ENCODE data around the gene TMEM123.

The TMEM123 gene

DNA sequence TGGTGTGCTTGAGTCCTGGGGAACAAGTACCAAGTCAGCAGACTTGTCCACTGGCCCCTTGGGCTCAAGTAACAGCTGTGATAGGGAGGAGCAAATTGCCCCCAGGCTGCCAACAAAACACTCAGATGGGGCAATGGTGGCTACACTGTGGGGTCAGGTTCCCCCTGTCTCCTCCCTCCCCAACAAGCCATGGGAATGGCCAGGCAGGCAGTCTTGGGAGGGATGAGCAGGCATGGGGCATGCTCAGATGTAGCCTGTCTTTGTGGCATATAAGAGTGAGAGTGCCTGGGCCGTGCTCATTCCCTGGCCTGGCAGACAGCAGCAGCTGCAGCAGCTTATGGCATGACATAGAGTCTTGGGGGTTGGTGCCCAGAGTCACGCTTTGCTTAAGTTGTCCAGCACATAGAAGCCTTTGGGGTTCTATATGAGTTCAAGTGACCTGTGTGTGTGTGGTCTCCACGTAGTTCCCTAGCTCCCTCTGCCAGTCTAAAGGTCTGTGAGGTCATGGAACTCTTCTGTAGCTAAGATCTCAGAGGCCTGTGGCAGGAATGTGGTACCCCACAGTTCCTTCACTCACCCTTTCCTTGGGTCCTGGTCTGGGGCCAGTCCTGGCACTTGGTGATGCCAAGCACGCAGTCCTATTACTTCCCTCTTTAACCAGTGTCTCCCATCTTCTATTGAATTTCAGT lies 60.9 kb downstream of the TMEM123 start:
- Mint-ChIP-seq H3K27me3 (ENCODE audit: low read depth, poor library complexity) (no peaks in the 10 kb centered on the region), H3K9me3 (no peaks in the 10 kb centered on the region), H3K36me3 (ENCODE audit: low read depth) (peaks cover 66% of the 10 kb centered on the region), H3K27ac (no peak overlapping the region), H3K4me1 (no peaks in the 10 kb centered on the region), H3K4me3 (no peak overlapping the region)
- TF ChIP-seq, protein P1, sequence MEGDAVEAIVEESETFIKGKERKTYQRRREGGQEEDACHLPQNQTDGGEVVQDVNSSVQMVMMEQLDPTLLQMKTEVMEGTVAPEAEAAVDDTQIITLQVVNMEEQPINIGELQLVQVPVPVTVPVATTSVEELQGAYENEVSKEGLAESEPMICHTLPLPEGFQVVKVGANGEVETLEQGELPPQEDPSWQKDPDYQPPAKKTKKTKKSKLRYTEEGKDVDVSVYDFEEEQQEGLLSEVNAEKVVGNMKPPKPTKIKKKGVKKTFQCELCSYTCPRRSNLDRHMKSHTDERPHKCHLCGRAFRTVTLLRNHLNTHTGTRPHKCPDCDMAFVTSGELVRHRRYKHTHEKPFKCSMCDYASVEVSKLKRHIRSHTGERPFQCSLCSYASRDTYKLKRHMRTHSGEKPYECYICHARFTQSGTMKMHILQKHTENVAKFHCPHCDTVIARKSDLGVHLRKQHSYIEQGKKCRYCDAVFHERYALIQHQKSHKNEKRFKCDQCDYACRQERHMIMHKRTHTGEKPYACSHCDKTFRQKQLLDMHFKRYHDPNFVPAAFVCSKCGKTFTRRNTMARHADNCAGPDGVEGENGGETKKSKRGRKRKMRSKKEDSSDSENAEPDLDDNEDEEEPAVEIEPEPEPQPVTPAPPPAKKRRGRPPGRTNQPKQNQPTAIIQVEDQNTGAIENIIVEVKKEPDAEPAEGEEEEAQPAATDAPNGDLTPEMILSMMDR (IDR thresholded peaks at IDR 0.05), result no peak
- DNase-seq, result no peak

DNA sequence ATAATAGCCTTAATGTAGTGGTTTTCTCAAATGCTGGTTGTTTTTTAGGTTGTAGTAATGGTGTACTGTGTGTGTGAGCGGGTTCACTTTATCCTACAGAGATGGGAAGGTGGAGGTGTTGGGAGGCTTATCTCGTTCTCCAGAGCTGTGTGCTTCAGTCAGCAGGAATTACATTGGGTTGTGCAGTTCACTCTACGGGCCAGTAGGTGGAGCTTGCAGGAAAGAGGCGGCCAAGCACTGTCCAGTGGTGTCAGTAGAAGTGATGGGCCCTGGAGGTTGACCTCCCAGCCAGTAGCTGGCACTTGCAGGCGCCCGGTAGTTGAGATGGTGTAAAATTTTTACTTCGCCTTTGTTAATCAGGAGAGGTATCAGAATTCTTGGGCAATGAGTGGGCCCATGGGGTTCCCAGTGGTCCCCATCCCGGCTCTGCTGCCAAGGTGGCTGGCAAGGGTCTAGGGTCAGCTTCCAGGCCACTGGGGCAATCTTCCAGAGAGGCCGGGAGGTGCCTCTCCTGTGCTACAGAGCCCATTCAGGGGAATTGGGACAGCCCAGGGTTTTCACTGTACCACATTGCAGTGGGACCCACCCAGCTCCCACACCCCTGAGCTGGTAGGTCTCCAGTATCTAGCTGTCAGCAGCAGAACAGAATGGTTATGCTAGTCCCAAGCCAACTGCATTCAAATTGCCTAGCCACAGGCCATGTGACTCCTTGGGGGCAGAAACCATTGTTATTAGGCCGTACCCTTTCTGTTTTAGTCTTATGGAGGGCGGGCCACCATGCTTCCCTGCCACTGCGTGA lies 61.7 kb downstream of the TMEM123 start:
- H3K4me1 Mint-ChIP-seq, result no peaks in the 10 kb centered on the region
- H3K27me3 Mint-ChIP-seq (ENCODE audit: low read depth, poor library complexity), result no peaks in the 10 kb centered on the region
- no peaks in the 10 kb centered on the region for H3K9me3 Mint-ChIP-seq
- H3K27ac Mint-ChIP-seq, result no peak overlapping the region
- TF ChIP-seq, protein P1 (IDR thresholded peaks at IDR 0.05), result peak; percentile 87
- H3K4me3 Mint-ChIP-seq, result no peak overlapping the region
- peaks cover 61% of the 10 kb centered on the region for H3K36me3 Mint-ChIP-seq (ENCODE audit: low read depth)
- peak; percentile 68 for DNase-seq

DNA sequence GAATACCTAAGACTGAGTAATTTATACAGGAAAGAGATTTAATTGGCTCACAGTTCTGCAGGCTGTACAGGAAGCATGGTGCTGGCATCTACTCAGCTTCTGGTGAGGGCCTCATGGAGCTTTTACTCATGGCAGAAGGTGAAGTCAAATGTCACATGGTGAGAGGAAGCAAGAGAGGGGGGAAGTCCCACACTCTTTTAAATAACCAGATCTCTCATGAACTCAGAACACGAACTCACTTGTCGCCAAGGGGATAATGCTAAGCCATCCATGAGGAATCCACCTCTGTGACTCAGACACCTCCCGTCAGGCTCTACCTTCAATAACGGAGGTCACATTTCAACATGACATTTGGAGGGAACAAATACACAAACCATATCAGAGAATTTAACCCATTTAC lies 63.3 kb downstream of the TMEM123 start:
- no peaks in the 10 kb centered on the region for H3K27me3 Mint-ChIP-seq (ENCODE audit: low read depth, poor library complexity)
- H3K4me3 Mint-ChIP-seq, result no peak overlapping the region
- no peaks in the 10 kb centered on the region for H3K9me3 Mint-ChIP-seq
- peaks cover 50% of the 10 kb centered on the region for H3K36me3 Mint-ChIP-seq (ENCODE audit: low read depth)
- TF ChIP-seq, protein P1 (IDR thresholded peaks at IDR 0.05), result no peak
- H3K4me1 Mint-ChIP-seq, result peaks cover 15% of the 10 kb centered on the region
- H3K27ac Mint-ChIP-seq, result no peak overlapping the region
- no peak for DNase-seq

DNA sequence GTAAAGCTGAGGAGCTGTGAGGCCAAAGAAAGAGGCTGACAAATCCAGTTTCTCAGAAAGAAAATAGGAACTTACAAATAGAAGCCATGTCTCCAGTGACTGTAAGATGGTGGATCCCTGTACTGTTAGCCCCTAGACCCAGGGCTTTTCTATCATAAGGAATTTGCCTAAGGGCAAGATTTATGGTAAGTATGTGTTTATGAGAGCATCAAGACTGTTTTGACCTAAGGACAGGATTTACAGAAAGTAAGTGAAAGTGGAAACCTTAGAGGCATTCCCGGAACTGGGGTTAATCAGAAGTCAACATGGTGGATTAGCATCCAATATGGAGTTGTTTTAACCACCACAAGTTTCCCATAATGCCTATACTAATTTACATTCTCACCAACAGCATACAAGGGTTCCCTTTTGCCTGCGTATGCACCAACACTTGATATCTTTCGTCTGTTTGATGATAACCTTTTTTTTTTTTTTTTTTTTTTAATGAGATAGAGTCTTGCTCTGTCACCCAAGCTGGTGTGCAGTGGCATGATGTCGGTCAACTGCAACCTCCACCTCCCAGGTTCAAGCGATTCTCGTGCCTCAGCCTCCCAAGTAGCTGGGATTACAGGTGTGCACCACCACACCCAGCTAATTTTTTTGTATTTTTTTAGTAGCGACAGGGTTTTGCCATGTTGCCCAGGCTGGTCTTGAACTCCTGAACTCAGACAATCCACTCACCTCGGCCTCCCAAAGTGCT lies 65.4 kb downstream of the TMEM123 start:
- H3K4me3 Mint-ChIP-seq, result no peak overlapping the region
- H3K27ac Mint-ChIP-seq, result no peak overlapping the region
- H3K9me3 Mint-ChIP-seq, result no peaks in the 10 kb centered on the region
- H3K36me3 Mint-ChIP-seq (ENCODE audit: low read depth), result peaks cover 36% of the 10 kb centered on the region
- no peak for DNase-seq
- no peaks in the 10 kb centered on the region for H3K27me3 Mint-ChIP-seq (ENCODE audit: low read depth, poor library complexity)
- TF ChIP-seq, protein P1 (IDR thresholded peaks at IDR 0.05), result no peak
- peaks cover 26% of the 10 kb centered on the region for H3K4me1 Mint-ChIP-seq

DNA sequence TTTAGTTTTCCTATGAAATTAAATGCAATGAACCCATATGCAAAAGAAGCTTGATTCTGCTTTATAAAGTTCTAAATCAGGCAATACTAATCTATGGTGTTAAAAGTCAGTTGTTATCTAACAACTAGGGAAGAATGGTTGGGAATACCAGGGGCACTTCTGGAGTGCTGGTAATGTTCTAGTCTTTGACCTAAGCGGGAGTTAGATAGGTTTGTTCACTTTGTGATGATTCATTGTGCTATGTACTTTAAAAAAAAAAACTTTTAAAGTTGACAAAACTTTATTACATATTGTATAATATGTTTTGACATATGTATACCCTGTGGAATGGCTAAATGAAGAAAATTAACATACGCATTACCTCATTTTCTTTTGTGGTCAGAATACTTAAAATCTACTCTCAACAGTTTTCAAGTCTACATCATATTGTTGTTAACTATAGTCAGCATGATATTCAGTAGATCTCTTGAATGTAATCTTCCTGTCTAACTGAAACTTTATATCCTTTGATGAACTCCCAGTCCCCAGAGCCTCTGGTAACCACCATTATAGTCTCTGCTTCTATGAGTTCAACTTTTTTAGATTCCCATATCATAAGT lies 66.3 kb downstream of the TMEM123 start:
- Mint-ChIP-seq H3K9me3 (no peaks in the 10 kb centered on the region), H3K4me1 (peaks cover 26% of the 10 kb centered on the region), H3K36me3 (ENCODE audit: low read depth) (peaks cover 41% of the 10 kb centered on the region), H3K27ac (no peak overlapping the region), H3K4me3 (no peak overlapping the region), H3K27me3 (ENCODE audit: low read depth, poor library complexity) (no peaks in the 10 kb centered on the region)
- TF ChIP-seq, protein P1 (IDR thresholded peaks at IDR 0.05), result no peak
- DNase-seq, result no peak
